Testis (tissue), 2 donors: Measurements from ENCODE around the gene THSD4.

Source experiments
- POLR2A ChIP-seq: fragments of 450-650 bp; IDR thresholded peaks from one replicate; pipeline ENCODE4 v1.6.1; 2017; ENCODE audit warnings: antibody characterized with exemption, mild to moderate bottlenecking, moderate library complexity
- TF ChIP-seq, protein P1 (sequence below), 3 experiments: fragments of 450-650 bp in 2 of 3; fragments of 200-600 bp in 1 of 3; sonication (generic) in 1 of 3; IDR thresholded peaks; one replicate each; pipeline ENCODE4 v1.5.1; 2016 to 2019; ENCODE audit warnings: antibody characterized with exemption in 3 of 3, mild to moderate bottlenecking in 2 of 3, moderate library complexity in 1 of 3

DNA sequence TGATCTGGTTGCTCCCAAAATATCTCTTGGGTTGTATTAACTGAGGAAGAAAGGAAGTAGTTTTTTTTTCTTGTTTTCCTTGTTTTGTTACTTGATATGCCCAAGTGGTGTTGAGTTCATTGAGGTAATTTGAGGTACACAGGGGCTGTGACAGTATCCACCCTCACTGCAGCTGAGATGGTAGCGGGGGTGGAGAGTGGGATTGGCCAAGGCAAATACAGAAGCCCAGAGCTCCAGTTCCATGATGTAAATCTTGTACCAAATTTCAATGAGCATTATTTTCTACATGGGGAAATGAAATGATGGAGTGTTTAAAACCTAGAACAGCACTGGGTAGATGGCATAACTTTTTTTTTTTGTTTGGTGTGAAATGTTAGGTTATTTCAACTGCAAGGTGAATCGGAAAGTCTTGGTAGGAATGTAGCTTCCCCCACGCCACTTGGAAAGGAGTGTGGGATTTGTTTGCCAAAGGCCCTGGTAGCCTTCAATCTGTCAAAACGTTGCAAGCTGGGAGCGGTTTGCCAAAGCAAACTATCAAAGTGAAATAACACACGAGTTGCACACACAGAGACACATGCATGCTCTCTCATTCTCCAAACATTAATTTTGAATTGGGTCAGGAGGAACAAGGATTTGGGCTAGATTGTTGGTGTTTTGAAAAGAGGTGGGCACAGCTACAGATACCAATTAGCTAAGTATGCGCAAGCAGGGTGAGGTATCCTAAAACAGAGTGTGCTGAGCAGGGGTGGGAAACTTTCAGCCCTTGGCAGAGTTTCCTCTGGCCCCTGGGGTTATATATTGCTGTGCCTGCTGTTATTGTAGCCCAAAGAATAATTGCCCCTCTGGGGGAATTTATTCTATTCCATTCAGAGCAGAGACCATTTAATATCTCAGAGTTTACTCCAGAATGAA lies 34.6 kb downstream of the THSD4 start:
- TF ChIP-seq POLR2A: no peak
- TF ChIP-seq, protein P1, sequence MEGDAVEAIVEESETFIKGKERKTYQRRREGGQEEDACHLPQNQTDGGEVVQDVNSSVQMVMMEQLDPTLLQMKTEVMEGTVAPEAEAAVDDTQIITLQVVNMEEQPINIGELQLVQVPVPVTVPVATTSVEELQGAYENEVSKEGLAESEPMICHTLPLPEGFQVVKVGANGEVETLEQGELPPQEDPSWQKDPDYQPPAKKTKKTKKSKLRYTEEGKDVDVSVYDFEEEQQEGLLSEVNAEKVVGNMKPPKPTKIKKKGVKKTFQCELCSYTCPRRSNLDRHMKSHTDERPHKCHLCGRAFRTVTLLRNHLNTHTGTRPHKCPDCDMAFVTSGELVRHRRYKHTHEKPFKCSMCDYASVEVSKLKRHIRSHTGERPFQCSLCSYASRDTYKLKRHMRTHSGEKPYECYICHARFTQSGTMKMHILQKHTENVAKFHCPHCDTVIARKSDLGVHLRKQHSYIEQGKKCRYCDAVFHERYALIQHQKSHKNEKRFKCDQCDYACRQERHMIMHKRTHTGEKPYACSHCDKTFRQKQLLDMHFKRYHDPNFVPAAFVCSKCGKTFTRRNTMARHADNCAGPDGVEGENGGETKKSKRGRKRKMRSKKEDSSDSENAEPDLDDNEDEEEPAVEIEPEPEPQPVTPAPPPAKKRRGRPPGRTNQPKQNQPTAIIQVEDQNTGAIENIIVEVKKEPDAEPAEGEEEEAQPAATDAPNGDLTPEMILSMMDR (IDR thresholded peaks at IDR 0.05): no peak
